ENCODE measurements around the gene FOXL2.

The FOXL2 gene

DNA sequence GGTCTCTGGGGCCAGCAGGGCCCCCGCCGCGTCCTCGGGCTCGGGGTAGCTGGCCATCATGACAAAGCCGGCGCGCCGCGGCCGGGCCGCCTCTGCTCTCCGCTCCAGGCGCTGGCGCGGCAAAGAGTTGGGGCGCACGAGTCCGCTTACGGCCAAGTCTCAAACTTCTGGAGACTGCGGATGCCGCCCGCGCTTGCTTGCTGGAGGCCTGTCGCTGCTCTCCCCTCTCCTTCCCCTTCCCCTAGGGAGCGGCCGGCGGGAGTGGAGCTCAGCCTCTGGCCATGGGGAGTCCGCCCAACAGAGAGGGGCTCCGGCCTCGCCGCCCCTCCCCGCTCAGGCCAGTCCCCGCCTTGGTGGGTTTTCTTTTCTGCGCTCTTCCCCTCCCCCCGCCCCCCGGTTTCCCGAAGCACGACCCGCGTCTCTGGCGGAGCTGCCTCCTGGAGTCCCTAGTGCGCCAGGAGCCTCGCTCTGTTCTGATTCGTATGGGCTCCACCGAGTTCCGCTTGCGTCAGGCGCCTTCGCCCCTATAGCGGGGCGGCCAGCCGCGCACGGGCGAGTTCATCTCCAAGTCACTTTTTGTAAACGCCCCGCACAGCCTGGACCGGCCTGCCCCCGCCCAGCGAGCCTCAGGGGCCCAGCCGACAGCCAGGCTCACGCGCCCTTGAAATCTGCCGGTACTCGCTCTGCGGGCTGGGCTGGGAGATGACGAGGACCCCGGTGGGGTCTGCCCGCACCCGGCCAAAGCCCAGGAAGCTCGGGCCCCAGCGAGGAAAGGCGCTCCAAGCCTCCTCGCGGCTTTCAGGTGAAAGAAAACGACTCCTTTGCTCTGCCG is at the start of gene FOXL2, which contains the start of gene FOXL2NB:
Gene FOXL2 (minus strand): TSS at position 475 of the 832 bp plus-strand sequence. CDS start 415 bp downstream, at position 60.
Gene FOXL2NB (plus strand): TSS at position 555 of the 832 bp plus-strand sequence. CDS start 148 bp downstream, at position 703.
- TF ChIP-seq, protein P1, sequence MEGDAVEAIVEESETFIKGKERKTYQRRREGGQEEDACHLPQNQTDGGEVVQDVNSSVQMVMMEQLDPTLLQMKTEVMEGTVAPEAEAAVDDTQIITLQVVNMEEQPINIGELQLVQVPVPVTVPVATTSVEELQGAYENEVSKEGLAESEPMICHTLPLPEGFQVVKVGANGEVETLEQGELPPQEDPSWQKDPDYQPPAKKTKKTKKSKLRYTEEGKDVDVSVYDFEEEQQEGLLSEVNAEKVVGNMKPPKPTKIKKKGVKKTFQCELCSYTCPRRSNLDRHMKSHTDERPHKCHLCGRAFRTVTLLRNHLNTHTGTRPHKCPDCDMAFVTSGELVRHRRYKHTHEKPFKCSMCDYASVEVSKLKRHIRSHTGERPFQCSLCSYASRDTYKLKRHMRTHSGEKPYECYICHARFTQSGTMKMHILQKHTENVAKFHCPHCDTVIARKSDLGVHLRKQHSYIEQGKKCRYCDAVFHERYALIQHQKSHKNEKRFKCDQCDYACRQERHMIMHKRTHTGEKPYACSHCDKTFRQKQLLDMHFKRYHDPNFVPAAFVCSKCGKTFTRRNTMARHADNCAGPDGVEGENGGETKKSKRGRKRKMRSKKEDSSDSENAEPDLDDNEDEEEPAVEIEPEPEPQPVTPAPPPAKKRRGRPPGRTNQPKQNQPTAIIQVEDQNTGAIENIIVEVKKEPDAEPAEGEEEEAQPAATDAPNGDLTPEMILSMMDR (IDR thresholded peaks at IDR 0.05; ENCODE audit: low read length, missing control alignments) = no peak
- H3K4me3 ChIP-seq (replicated peaks; ENCODE audit: low read depth, low read length) = peak within 1 kb of the TSS; percentile 43
- DNase-seq (ENCODE audit: low read depth) = peak; percentile 52

DNA sequence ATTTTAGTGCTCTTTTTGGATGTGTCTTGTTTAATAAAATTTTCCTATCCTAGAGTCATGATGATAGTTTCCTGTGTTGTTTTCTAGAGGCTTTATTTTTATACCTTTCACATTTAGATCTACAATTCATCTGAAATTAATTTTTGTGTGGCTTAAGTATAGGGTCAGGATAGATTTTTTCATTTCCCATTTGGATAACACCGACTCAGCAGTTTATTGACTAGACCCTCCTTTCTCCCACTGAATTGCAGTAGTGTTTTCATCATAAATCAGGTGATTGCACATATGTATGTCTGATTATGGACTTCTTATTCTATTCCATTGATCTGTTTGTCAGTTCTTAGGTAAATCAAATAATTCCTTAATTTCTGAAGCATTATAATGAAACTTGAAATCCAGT is 48.8 kb upstream of the FOXL2 start:
- DNase-seq (ENCODE audit: low read depth) = no peak
- TF ChIP-seq, protein P1 (IDR thresholded peaks at IDR 0.05; ENCODE audit: low read length, missing control alignments) = no peak
- H3K4me3 ChIP-seq (replicated peaks; ENCODE audit: low read depth, low read length) = no peak overlapping the region

DNA sequence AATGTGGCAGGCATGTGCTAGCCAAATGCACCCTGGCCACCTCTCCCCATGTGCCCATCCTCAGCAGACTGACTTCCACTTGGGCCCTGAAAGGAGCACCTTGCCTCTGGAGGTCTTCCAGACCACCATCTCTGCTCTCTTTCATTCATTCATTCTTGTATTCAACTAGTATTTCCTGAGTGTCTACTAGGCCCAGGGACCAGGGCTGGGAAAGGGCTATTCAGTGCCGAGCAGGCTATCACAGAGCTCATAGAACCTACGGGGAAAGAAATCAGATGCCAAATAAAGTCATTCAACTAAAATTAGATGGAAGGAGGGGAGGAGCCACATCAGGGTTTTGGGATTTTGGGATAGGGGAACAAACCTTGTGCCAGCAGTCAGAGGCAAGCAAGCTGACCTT is 40.2 kb upstream of the FOXL2 start:
- no peak overlapping the region for H3K4me3 ChIP-seq (replicated peaks; ENCODE audit: low read depth, low read length)
- TF ChIP-seq, protein P1 (IDR thresholded peaks at IDR 0.05; ENCODE audit: low read length, missing control alignments) = no peak
- DNase-seq (ENCODE audit: low read depth) = no peak

DNA sequence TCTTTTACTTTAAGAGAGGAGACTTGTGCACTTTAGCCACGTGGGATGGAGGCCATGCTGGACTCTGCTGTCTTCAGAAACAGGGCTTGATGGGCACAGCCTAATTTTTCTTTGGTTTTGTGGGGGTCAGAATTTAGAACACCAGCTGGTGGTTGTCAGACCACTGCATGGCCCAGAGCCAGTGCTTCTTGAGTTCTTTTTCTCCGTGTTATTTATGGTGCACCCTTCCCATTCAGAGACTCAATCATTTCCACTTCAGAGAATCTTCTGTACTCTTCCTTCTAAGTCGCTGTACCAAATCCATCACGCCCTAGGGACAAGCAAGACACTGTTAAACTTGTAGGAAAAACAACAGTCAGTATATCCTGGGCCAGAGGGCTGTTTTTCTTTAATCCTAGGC is 39.0 kb upstream of the FOXL2 start:
- TF ChIP-seq, protein P1 (IDR thresholded peaks at IDR 0.05; ENCODE audit: low read length, missing control alignments) = no peak
- no peak for DNase-seq (ENCODE audit: low read depth)
- H3K4me3 ChIP-seq (replicated peaks; ENCODE audit: low read depth, low read length) = no peak overlapping the region

DNA sequence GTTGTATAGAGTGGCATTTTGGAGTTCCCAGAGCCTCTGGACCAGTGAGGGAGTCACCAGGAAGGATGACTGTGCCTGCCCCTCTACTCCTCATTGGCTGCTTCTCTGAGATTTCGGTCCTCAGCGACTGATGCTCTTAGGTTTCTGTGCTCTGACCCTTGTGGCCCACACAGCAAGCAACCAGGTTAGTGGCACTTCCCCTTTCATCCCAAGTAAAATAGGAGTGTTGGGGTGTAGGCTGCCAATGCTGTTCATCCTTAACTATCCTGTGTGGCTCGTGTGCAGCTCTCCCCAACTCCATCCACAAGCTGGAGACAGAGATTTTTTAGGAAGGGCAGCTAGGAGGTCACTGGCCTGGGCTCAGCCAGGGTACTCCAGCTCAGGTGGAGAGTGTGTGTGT is 37.9 kb upstream of the FOXL2 start:
- DNase-seq (ENCODE audit: low read depth) = no peak
- TF ChIP-seq, protein P1 (IDR thresholded peaks at IDR 0.05; ENCODE audit: low read length, missing control alignments) = no peak
- no peak overlapping the region for H3K4me3 ChIP-seq (replicated peaks; ENCODE audit: low read depth, low read length)

DNA sequence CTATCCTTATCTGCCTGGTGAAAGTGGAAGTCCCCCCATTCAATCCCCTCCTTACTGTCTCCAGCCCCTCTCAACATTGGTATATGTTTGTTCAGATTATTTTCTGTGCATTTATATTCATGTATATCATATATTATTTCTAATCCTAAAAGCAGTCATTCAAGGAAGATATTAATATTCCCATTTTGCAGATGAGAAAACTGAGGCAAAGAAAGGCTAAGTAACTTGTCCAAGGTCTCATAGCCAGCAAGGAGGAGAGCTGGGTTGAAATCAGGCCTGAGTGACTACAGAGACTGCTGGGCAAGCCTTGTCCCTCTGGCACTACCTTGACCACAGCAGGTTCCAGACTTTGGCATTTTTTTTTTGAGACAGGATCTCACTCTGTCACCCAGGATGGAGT is 29.1 kb upstream of the FOXL2 start:
- TF ChIP-seq, protein P1 (IDR thresholded peaks at IDR 0.05; ENCODE audit: low read length, missing control alignments) = no peak
- H3K4me3 ChIP-seq (replicated peaks; ENCODE audit: low read depth, low read length) = no peak overlapping the region
- DNase-seq (ENCODE audit: low read depth) = no peak
